GM23338 (cell line): ENCODE results near the gene PPP1R9B. TPM values are rescaled to one million over a fixed set of nuclear protein-coding genes. Genes with fewer than 3 reads are reported as not detected.

Source experiments
- ATAC-seq: fragments of 200-7000 bp; cut with Tn5 transposase; 3 replicates; pipeline ENCODE4 v1.9.1; 2020
- DNase-seq: peaks from one replicate; pipeline ENCODE4 v3.0.0-alpha.2; 2015; ENCODE audit warnings: low spot score
- H2AFZ ChIP-seq: fragments of 200-600 bp; sonication (generic); 2 replicates; pipeline ENCODE4 v1.8.0; 2016; ENCODE audit warnings: antibody characterized with exemption, mild to moderate bottlenecking, moderate library complexity
- H3F3A ChIP-seq: fragments of 200-600 bp; sonication (generic); replicated peaks from 2 replicates; pipeline ENCODE4 v1.8.0; 2017; ENCODE audit warnings: antibody characterized with exemption, mixed run types, low read depth
- H3K27ac ChIP-seq: fragments of 200-600 bp; sonication (generic); 2 replicates; pipeline ENCODE4 v1.6.1; 2016; ENCODE audit warnings: low read depth
- H3K27me3 ChIP-seq: fragments of 200-600 bp; sonication (generic); 2 replicates; pipeline ENCODE4 v1.8.0; 2016; ENCODE audit warnings: mild to moderate bottlenecking, mixed run types, moderate library complexity; ENCODE audit not compliant: insufficient read depth
- H3K36me3 ChIP-seq: fragments of 200-600 bp; sonication (generic); 2 replicates; pipeline ENCODE4 v1.8.0; 2016; ENCODE audit warnings: mild to moderate bottlenecking; ENCODE audit not compliant: insufficient read depth
- H3K4me1 ChIP-seq: fragments of 200-600 bp; sonication (generic); 2 replicates; pipeline ENCODE4 v1.8.0; 2016; ENCODE audit warnings: mild to moderate bottlenecking, moderate library complexity; ENCODE audit not compliant: insufficient read depth
- H3K4me2 ChIP-seq: fragments of 200-600 bp; sonication (generic); 2 replicates; pipeline ENCODE4 v1.7.1; 2017; ENCODE audit warnings: mixed run types
- H3K4me3 ChIP-seq: fragments of 200-600 bp; sonication (generic); 2 replicates; pipeline ENCODE4 v1.6.1; 2016; ENCODE audit warnings: mixed run types
- H3K79me2 ChIP-seq: fragments of 200-600 bp; sonication (generic); replicated peaks from 2 replicates; pipeline ENCODE4 v1.8.0; 2017; ENCODE audit warnings: mild to moderate bottlenecking; ENCODE audit not compliant: insufficient read depth
- H3K9me2 ChIP-seq: fragments of 200-600 bp; sonication (generic); 2 replicates; pipeline ENCODE4 v1.8.0; 2017; ENCODE audit not compliant: insufficient read depth
- H4K20me1 ChIP-seq: fragments of 200-600 bp; sonication (generic); replicated peaks from 2 replicates; pipeline ENCODE4 v1.8.0; 2017; ENCODE audit warnings: mild to moderate bottlenecking; ENCODE audit not compliant: insufficient read depth
- H3K27ac Mint-ChIP-seq: 2 replicates; pipeline ENCODE4 v1.8.0; 2020; ENCODE audit warnings: inconsistent platforms, mild to moderate bottlenecking, moderate library complexity, mixed read lengths
- H3K27me3 Mint-ChIP-seq: 3 replicates; pipeline ENCODE4 v1.8.0; 2022; ENCODE audit warnings: low read depth, mild to moderate bottlenecking, moderate library complexity, mixed read lengths, inconsistent platforms; ENCODE audit not compliant: insufficient read depth, poor library complexity
- H3K36me3 Mint-ChIP-seq: 3 replicates; pipeline ENCODE4 v1.8.0; 2021; ENCODE audit warnings: low read depth, mild to moderate bottlenecking, inconsistent platforms, moderate library complexity, mixed read lengths
- H3K4me1 Mint-ChIP-seq: 3 replicates; pipeline ENCODE4 v1.8.0; 2020; ENCODE audit warnings: mild to moderate bottlenecking, inconsistent platforms, mixed read lengths
- H3K4me3 Mint-ChIP-seq: 3 replicates; pipeline ENCODE4 v1.8.0; 2021; ENCODE audit warnings: moderate library complexity, mild to moderate bottlenecking, inconsistent platforms, mixed read lengths
- H3K9me3 Mint-ChIP-seq: 3 replicates; pipeline ENCODE4 v1.8.0; 2020; ENCODE audit warnings: moderate library complexity, mild to moderate bottlenecking, inconsistent platforms, mixed read lengths
- CREB1 ChIP-seq: fragments of 250-450 bp; sonication (Bioruptor Pico); IDR thresholded peaks from 2 replicates; pipeline ENCODE4 v1.5.0; 2020; ENCODE audit warnings: low read depth, mild to moderate bottlenecking, moderate library complexity
- CTCF ChIP-seq, 2 experiments: fragments of 200-600 bp in 1 of 2; sonication (generic) in 1 of 2; conservative IDR thresholded peaks; 2 replicates each; pipeline versions ENCODE4 v1.5.1 to v1.6.1; 2016 to 2017; ENCODE audit warnings: antibody characterized with exemption in 2 of 2, low read depth in 2 of 2, mild to moderate bottlenecking in 2 of 2, moderate library complexity in 1 of 2
- ETS1 ChIP-seq: IDR thresholded peaks from 2 replicates; pipeline ENCODE4 v1.6.1; 2016; ENCODE audit warnings: antibody characterized with exemption
- EZH2 ChIP-seq: fragments of 200-600 bp; sonication (generic); IDR thresholded peaks from one replicate; pipeline ENCODE4 v1.8.0; 2017; ENCODE audit warnings: antibody characterized with exemption, mild to moderate bottlenecking, low read depth; ENCODE audit not compliant: unreplicated experiment
- EZH2phosphoT487 ChIP-seq: fragments of 200-600 bp; sonication (generic); IDR thresholded peaks from one replicate; pipeline ENCODE4 v1.8.1; 2018; ENCODE audit warnings: antibody characterized with exemption; ENCODE audit not compliant: unreplicated experiment
- JUNB ChIP-seq: IDR thresholded peaks from one replicate; pipeline ENCODE4 v1.6.1; 2016; ENCODE audit warnings: antibody characterized with exemption; ENCODE audit not compliant: unreplicated experiment
- NANOG ChIP-seq: IDR thresholded peaks from 2 replicates; pipeline ENCODE4 v1.6.1; 2016; ENCODE audit warnings: antibody characterized with exemption, borderline replicate concordance
- POLR2AphosphoS5 ChIP-seq: IDR thresholded peaks from 2 replicates; pipeline ENCODE4 v1.6.1; 2016; ENCODE audit warnings: antibody characterized with exemption, low read depth
- STAT1 ChIP-seq: IDR thresholded peaks from one replicate; pipeline ENCODE4 v1.6.1; 2016; ENCODE audit warnings: antibody characterized with exemption; ENCODE audit not compliant: unreplicated experiment
- ZNF114 ChIP-seq: fragments of 250-450 bp; sonication (Bioruptor Pico); IDR thresholded peaks from 2 replicates; pipeline ENCODE4 v1.5.0; 2020; ENCODE audit warnings: mild to moderate bottlenecking, moderate library complexity
- ZNF331 ChIP-seq: fragments of 250-450 bp; sonication (Bioruptor Pico); IDR thresholded peaks from 2 replicates; pipeline ENCODE4 v1.5.0; 2020; ENCODE audit warnings: low read depth, mild to moderate bottlenecking, moderate library complexity
- ZNF462 ChIP-seq: fragments of 250-450 bp; sonication (Bioruptor Pico); IDR thresholded peaks from 2 replicates; pipeline ENCODE4 v1.5.0; 2020; ENCODE audit warnings: mild to moderate bottlenecking, moderate library complexity
- polyA plus RNA-seq: library from polyadenylated mRNA; unstranded; fragments of >200 nt; fragmentation: Nextera tagmentation; extraction: Ambion mirVana; gene quantifications from 2 replicates; pipeline ENCODE4 v1.2.1, GENCODE V29; 2016
- total RNA-seq: library from RNA; depleted of rRNA; stranded (reverse); fragments of >200 nt; shearing (Covaris generic); gene quantifications from 2 replicates; pipeline ENCODE4 v1.2.3, GENCODE V29; 2014
- TF ChIP-seq, protein P1 (sequence below): IDR thresholded peaks from one replicate; pipeline ENCODE4 v1.6.1; 2018; ENCODE audit warnings: antibody characterized with exemption; ENCODE audit not compliant: unreplicated experiment

PPP1R9B gene
- total and polyA plus RNA-seq, 2 experiments from 2014 or later = 2.1 to 10.5 TPM

DNA sequence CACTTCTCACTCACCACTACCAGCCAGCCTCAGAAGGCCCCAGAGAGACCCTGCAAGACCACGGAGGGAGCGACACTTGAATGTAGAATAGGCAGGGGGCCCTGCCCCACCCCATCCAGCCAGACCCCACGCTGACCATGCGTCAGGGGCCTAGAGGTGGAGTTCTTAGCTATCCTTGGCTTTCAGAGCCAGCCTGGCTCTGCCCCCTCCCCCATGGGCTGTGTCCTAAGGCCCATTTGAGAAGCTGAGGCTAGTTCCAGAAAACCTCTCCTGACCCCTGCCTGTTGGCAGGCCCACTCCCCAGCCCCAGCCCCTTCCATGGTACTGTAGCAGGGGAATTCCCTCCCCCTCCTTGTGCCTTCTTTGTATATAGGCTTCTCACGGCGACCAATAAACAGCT, 60.4 kb downstream of the PPP1R9B start:
- H3K4me1 Mint-ChIP-seq = no peaks in the 10 kb centered on the region; the same call in 2 of the 3 replicates
- no peaks in the 10 kb centered on the region for H3K27me3 ChIP-seq
- H3K79me2 ChIP-seq = no peaks in the 10 kb centered on the region
- H3K4me3 Mint-ChIP-seq = no peak overlapping the region
- TF ChIP-seq STAT1 (no peak), ETS1 (no peak), ZNF331 (no peak), ZNF462 (CRISPR knock-in tag) (no peak), CTCF (conservative IDR thresholded peaks at IDR 0.05; ENCODE audit: low read depth in 2 of 2) (no peak), ZNF114 (CRISPR knock-in tag) (no peak), NANOG (no peak), JUNB (no peak), CREB1 (no peak), EZH2 (no peak), POLR2AphosphoS5 (no peak), EZH2phosphoT487 (no peak)
- TF ChIP-seq, protein P1, sequence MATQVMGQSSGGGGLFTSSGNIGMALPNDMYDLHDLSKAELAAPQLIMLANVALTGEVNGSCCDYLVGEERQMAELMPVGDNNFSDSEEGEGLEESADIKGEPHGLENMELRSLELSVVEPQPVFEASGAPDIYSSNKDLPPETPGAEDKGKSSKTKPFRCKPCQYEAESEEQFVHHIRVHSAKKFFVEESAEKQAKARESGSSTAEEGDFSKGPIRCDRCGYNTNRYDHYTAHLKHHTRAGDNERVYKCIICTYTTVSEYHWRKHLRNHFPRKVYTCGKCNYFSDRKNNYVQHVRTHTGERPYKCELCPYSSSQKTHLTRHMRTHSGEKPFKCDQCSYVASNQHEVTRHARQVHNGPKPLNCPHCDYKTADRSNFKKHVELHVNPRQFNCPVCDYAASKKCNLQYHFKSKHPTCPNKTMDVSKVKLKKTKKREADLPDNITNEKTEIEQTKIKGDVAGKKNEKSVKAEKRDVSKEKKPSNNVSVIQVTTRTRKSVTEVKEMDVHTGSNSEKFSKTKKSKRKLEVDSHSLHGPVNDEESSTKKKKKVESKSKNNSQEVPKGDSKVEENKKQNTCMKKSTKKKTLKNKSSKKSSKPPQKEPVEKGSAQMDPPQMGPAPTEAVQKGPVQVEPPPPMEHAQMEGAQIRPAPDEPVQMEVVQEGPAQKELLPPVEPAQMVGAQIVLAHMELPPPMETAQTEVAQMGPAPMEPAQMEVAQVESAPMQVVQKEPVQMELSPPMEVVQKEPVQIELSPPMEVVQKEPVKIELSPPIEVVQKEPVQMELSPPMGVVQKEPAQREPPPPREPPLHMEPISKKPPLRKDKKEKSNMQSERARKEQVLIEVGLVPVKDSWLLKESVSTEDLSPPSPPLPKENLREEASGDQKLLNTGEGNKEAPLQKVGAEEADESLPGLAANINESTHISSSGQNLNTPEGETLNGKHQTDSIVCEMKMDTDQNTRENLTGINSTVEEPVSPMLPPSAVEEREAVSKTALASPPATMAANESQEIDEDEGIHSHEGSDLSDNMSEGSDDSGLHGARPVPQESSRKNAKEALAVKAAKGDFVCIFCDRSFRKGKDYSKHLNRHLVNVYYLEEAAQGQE = no peak
- ATAC-seq = no peak
- H3K4me2 ChIP-seq = no peak overlapping the region
- no peak overlapping the region for H3K27ac Mint-ChIP-seq
- H3K36me3 Mint-ChIP-seq = no peaks in the 10 kb centered on the region
- H3K4me1 ChIP-seq = no peaks in the 10 kb centered on the region
- H3K27me3 Mint-ChIP-seq = peaks cover 10% of the 10 kb centered on the region
- no peaks in the 10 kb centered on the region for H4K20me1 ChIP-seq
- no peaks in the 10 kb centered on the region; the same call in 2 of the 3 replicates for H3K9me3 Mint-ChIP-seq
- H3F3A ChIP-seq = peaks cover 2% of the 10 kb centered on the region; the same call in 1 of the 2 replicates
- no peak overlapping the region for H3K27ac ChIP-seq
- H3K36me3 ChIP-seq = no peaks in the 10 kb centered on the region
- no peak for DNase-seq
- H3K9me2 ChIP-seq = no peaks in the 10 kb centered on the region
- no peak overlapping the region for H2AFZ ChIP-seq
- H3K4me3 ChIP-seq = no peak overlapping the region
